Kidney (tissue), 14 donors: ENCODE measurements around the gene COL6A3. TPM values are rescaled to one million over a fixed set of nuclear protein-coding genes. Genes with fewer than 3 reads are reported as not detected.

ENCODE experiments used
- DNase-seq, 5 donors: peaks; one replicate each; pipeline ENCODE4 v3.0.0-alpha.2; 2013 to 2020
- FAIRE-seq: peaks from 2 replicates; lab custom pipeline; 2012; peaks lifted over from hg19 to GRCh38; lab: Jason Lieb, UNC
- H3K27ac ChIP-seq, 2 donors: one replicate each; pipeline ENCODE4 v1.7.0; 2013; ENCODE audit warnings: low read depth in 2 of 2, low read length in 2 of 2, inconsistent platforms in 1 of 2
- H3K27me3 ChIP-seq: one replicate; pipeline ENCODE4 v1.7.1; 2013; ENCODE audit warnings: low read length, inconsistent platforms; ENCODE audit not compliant: control insufficient read depth, insufficient read depth
- H3K36me3 ChIP-seq, 3 donors: one replicate each; pipeline versions ENCODE4 v1.7.0 to v1.7.1; 2013; ENCODE audit warnings: low read length in 3 of 3, control low read depth in 1 of 3, inconsistent platforms in 1 of 3; ENCODE audit not compliant: insufficient read depth in 3 of 3, control insufficient read depth in 2 of 3
- H3K4me1 ChIP-seq, 3 donors: one replicate each; pipeline versions ENCODE4 v1.7.0 to v1.7.1; 2013; ENCODE audit warnings: low read length in 3 of 3, inconsistent platforms in 1 of 3, low read depth in 1 of 3; ENCODE audit not compliant: control insufficient read depth in 2 of 3, insufficient read depth in 2 of 3
- H3K4me3 ChIP-seq, 3 donors: one replicate each; pipeline versions ENCODE4 v1.7.0 to v1.8.1; 2013; ENCODE audit warnings: low read length in 3 of 3, control low read depth in 1 of 3, inconsistent platforms in 1 of 3
- H3K9ac ChIP-seq, 3 donors: one replicate each; pipeline versions ENCODE4 v1.7.0 to v1.7.1; 2013; ENCODE audit warnings: low read length in 3 of 3, control low read depth in 1 of 3, inconsistent platforms in 1 of 3
- H3K9me3 ChIP-seq, 3 donors: one replicate each; pipeline versions ENCODE4 v1.7.0 to v1.7.1; 2013; ENCODE audit warnings: low read length in 3 of 3, control low read depth in 1 of 3, inconsistent platforms in 1 of 3; ENCODE audit not compliant: control insufficient read depth in 2 of 3, insufficient read depth in 1 of 3
- CTCF ChIP-seq: IDR thresholded peaks from 3 replicates; pipeline ENCODE4 v1.5.1; 2012; ENCODE audit warnings: mild to moderate bottlenecking, moderate library complexity, borderline replicate concordance; ENCODE audit not compliant: insufficient read depth; ENCODE audit errors: extremely low read depth
- intact Hi-C: fragments of 100-400 bp; cut with DNase I; formaldehyde crosslinking; loops from one replicate; pipeline ENCODE4 v1.11.1; 2022
- polyA plus RNA-seq: library from polyadenylated mRNA; stranded (reverse); fragments of 350-450 nt; fragmentation: Illumina TruSeq; extraction: RNeasy Lipid Tissue Mini Kit (QIAGEN cat#74804); gene quantifications from one replicate; pipeline ENCODE4 v1.2.3, GENCODE V29; 2014; ENCODE audit warnings: low read depth, low replicate concordance; ENCODE audit not compliant: insufficient read depth
- total RNA-seq: library from RNA; stranded (reverse); fragmentation: NEBNext Ultra II Directional; extraction: Animal tissue kit (Norgen Biotek cat#: 25700); gene quantifications from one replicate; pipeline ENCODE4 v1.2.1, GENCODE V29; 2021
- donor health status: control.
- donor health status: control.
- donor health status: control.
- donor health status: control.
- donor health status: control.
- donor health status: DM: yes; HTN: yes; CAD: no.
- donor health status: Normal renal cell carcinoma (clear cell type).

Gene COL6A3
- total and polyA plus RNA-seq, 2 donors from 2014 or later = 3.8 to 59.5 TPM

DNA sequence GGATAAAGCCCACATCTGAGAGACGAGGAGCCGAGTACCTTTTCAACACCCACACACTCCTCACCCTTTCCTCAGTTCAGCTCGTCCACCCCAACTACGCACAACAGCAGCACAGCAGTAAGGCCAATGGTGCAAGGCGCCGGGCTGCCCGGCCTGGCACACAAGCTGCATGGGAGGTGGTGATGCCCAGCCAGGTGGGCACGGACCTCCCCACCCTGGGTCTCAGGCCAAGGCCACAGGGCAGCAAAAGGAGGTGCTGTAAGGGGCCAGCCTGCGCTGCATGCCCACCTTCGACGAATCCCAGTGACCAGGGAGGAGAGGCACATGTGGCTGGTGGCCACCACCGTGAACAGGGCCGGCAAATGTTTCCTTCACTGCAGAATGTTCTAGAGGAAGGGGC, 36.6 kb upstream of the COL6A3 start:
- Histone ChIP-seq H3K36me3 (no peaks in the 10 kb centered on the region), H3K9ac (no peak overlapping the region), H3K4me1 (peaks cover 0 to 15% (median 3%) of the 10 kb centered on the region in 3 donors), H3K27me3 (no peaks in the 10 kb centered on the region), H3K4me3 (no peak overlapping the region), H3K9me3 (no peaks in the 10 kb centered on the region), H3K27ac (no peak overlapping the region)
- TF ChIP-seq CTCF = no peak
- intact Hi-C loops = no loop called here
- no peak for DNase-seq
- no peak for FAIRE-seq

- DNase-seq = no peak
- no peaks in the 10 kb centered on the region for H3K27me3 ChIP-seq
- intact Hi-C loops = no loop called here
- no peaks in the 10 kb centered on the region for H3K36me3 ChIP-seq
- no peak for FAIRE-seq
- H3K4me3 ChIP-seq = no peak overlapping the region
- H3K27ac ChIP-seq = peak overlapping the region in 1 of 2 donors; percentile 34
- H3K9me3 ChIP-seq = no peaks in the 10 kb centered on the region
- H3K9ac ChIP-seq = no peak overlapping the region
- TF ChIP-seq CTCF = no peak
- peaks cover 0 to 15% (median 3%) of the 10 kb centered on the region in 3 donors for H3K4me1 ChIP-seq
These were observed 36.1 kb upstream of the COL6A3 start for GRCh38 chr2:237450108-237450507.

DNA sequence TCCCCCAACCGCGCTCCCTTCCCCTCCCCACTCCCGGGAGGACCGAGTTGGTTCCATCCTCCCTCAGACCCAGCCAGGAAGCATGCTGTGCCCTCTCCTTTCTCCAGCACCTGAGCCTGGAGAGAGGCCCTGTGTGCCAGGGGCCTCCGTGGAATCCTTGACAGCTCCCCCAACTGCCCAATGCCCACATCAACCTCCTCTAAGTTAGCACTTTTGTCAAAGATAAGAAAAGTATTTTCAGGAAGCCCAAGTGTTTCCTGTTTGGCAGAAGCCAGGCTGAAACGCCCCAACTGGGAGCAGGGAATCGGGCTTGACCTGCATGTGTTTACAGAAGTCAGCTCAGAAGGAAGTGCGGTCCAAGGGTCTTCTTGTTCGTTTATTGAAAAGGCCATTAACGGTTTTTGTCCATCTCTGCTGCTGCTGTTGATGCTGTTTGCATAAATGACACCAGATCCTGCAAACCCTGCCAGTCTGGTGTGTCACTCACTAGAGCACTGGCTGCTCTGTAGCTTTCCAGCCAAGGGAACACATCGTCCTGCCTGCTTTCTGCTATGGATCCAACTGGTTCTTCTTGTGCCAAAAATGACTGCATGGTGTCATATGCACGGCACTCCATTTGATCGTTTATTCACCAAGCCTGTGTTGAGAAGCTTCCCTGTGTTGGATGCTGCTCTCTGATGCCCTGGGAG, 35.4 kb upstream of the COL6A3 start:
- Histone ChIP-seq H3K4me1 (peaks cover 0 to 15% (median 3%) of the 10 kb centered on the region in 3 donors), H3K9ac (no peak overlapping the region), H3K36me3 (no peaks in the 10 kb centered on the region), H3K4me3 (no peak overlapping the region), H3K27me3 (no peaks in the 10 kb centered on the region), H3K9me3 (no peaks in the 10 kb centered on the region), H3K27ac (peak overlapping the region in 1 of 2 donors; percentile 44)
- intact Hi-C loops = no loop called here
- no peak for FAIRE-seq
- peak in 3 of 5 donors; percentile 35 to 80 (median 52) for DNase-seq
- no peak for TF ChIP-seq CTCF
